ENCODE results near the gene MARK1.

Gene MARK1

GRCh38 chr1:220701974-220702373, 174.0 kb downstream of the MARK1 start (continued):
- TF ChIP-seq ZNF24 (tag by site-specific recombination; IDR thresholded peaks at IDR 0.05) = no peak
- TF ChIP-seq PRDM4 (tag by site-specific recombination; IDR thresholded peaks at IDR 0.05) = no peak

DNA sequence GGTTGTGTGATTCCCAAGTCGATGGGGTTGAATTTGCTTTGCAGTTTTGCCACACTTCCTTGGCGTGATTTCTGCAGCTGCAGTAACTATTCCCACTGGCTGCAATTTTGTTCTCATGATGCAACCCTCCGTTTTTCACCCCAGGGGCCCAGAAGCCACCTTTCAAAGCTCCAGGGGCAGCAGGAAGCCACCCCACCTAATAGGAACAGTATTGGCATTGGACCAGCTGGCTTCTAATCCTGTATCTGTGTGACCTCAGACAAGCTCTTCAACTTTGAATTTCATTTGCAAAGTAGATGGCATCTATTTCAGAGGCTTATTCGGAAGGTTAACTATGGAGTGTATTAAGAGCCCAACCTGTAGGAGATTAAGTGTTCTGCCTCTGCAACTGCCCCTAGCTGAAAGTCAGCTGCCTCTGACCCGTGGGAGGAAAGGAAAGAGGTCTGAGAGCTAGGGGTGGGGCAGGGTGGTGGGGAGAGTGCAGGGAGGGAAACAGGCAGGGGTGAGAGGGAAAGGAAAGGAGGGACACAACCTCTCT, 174.9 kb downstream of the MARK1 start:
- H3K27ac ChIP-seq (ENCODE audit: extremely low read depth, low read depth, low read length) = no peak overlapping the region
- H3K4me3 ChIP-seq (ENCODE audit: low read depth, low read length) = no peak overlapping the region
- TF ChIP-seq ZFHX2 (tag by site-specific recombination; conservative IDR thresholded peaks at IDR 0.05) = 0 out of 2 replicates have a peak, but pooled peaks have one; percentile 10
- TF ChIP-seq ZNF366 (tag by site-specific recombination; conservative IDR thresholded peaks at IDR 0.05) = no peak
- ChIA-PET POLR2A (no interaction called here), CTCF (interaction anchor here (0.6 to 1.8 kb wide), 4 partner anchors 15 to 74 kb away, joined by 3 to 7 read pairs (median 6); no protein-coding TSS in a partner anchor)
- H3K36me3 ChIP-seq (ENCODE audit: control insufficient read depth in 2 of 2, insufficient read depth in 1 of 2, low read length in 2 of 2) = peaks cover 0 to 4% of the 10 kb centered on the region in 2 experiments; a peak in 1 of 3 replicates
- H3K9me3 ChIP-seq (ENCODE audit: control insufficient read depth, insufficient read depth, low read depth, low read length) = no peaks in the 10 kb centered on the region
- H3K4me1 ChIP-seq (ENCODE audit: control insufficient read depth, insufficient read depth, low read length) = no peaks in the 10 kb centered on the region

DNA sequence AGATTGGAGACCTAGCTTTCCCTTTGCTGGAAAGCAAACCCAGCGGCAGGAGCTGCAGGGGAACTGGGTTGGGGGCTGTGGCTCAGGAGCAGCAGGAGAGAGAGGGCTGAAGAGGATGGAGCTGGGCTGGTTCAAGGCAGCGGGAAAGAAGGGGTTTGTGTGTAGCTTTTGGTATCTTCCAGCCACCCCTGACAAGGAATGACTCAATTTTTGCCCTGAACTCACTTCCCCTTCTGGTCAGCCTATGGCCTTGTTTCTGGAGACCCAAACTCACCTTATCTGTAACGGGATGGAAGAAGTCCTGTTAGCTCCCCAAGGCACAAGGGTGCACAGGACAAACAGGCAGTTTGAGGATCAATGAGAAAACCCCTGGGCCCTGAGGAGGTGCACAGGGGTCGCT, 175.4 kb downstream of the MARK1 start:
- H3K27ac ChIP-seq (ENCODE audit: extremely low read depth, low read depth, low read length) = no peak overlapping the region
- no peaks in the 10 kb centered on the region for H3K9me3 ChIP-seq (ENCODE audit: control insufficient read depth, insufficient read depth, low read depth, low read length)
- ChIA-PET CTCF (interaction anchor here (0.6 to 1.8 kb wide), 2 partner anchors 30 to 962 kb away, joined by 3 to 7 read pairs; no protein-coding TSS in a partner anchor), POLR2A (no interaction called here)
- TF ChIP-seq ZNF335 (tag by site-specific recombination; conservative IDR thresholded peaks at IDR 0.05) = no peak
- TF ChIP-seq ZNF2 (tag by site-specific recombination; IDR thresholded peaks at IDR 0.05) = no peak
- no peak for TF ChIP-seq PRDM6 (tag by site-specific recombination; IDR thresholded peaks at IDR 0.05)
- TF ChIP-seq, protein P1, sequence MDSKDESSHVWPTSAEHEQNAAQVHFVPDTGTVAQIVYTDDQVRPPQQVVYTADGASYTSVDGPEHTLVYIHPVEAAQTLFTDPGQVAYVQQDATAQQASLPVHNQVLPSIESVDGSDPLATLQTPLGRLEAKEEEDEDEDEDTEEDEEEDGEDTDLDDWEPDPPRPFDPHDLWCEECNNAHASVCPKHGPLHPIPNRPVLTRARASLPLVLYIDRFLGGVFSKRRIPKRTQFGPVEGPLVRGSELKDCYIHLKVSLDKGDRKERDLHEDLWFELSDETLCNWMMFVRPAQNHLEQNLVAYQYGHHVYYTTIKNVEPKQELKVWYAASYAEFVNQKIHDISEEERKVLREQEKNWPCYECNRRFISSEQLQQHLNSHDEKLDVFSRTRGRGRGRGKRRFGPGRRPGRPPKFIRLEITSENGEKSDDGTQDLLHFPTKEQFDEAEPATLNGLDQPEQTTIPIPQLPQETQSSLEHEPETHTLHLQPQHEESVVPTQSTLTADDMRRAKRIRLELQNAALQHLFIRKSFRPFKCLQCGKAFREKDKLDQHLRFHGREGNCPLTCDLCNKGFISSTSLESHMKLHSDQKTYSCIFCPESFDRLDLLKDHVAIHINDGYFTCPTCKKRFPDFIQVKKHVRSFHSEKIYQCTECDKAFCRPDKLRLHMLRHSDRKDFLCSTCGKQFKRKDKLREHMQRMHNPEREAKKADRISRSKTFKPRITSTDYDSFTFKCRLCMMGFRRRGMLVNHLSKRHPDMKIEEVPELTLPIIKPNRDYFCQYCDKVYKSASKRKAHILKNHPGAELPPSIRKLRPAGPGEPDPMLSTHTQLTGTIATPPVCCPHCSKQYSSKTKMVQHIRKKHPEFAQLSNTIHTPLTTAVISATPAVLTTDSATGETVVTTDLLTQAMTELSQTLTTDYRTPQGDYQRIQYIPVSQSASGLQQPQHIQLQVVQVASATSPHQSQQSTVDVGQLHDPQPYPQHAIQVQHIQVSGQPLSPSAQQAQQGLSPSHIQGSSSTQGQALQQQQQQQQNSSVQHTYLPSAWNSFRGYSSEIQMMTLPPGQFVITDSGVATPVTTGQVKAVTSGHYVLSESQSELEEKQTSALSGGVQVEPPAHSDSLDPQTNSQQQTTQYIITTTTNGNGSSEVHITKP (tag by site-specific recombination; IDR thresholded peaks at IDR 0.05) = peak; percentile 43; the same call in 1 of the 2 replicates
- no peak for TF ChIP-seq ZNF623 (tag by site-specific recombination; IDR thresholded peaks at IDR 0.05)
- H3K4me3 ChIP-seq (ENCODE audit: low read depth, low read length) = no peak overlapping the region
- H3K36me3 ChIP-seq (ENCODE audit: control insufficient read depth in 2 of 2, insufficient read depth in 1 of 2, low read length in 2 of 2) = no peaks in the 10 kb centered on the region
- H3K4me1 ChIP-seq (ENCODE audit: control insufficient read depth, insufficient read depth, low read length) = no peaks in the 10 kb centered on the region

GRCh38 chr1:220705782-220706181, 177.8 kb downstream of the MARK1 start:
- no peak for TF ChIP-seq ZNF768 (tag by site-specific recombination; IDR thresholded peaks at IDR 0.05)
- no peak for TF ChIP-seq ZNF626 (tag by site-specific recombination; IDR thresholded peaks at IDR 0.05)
- no peak for TF ChIP-seq BCL11B (tag by site-specific recombination; IDR thresholded peaks at IDR 0.05; ENCODE audit: low read depth)
- no peak for TF ChIP-seq GFI1B (tag by site-specific recombination; IDR thresholded peaks at IDR 0.05)
- TF ChIP-seq ZNF777 (tag by site-specific recombination; IDR thresholded peaks at IDR 0.05; ENCODE audit: borderline replicate concordance) = no peak
- TF ChIP-seq ZNF292 (tag by site-specific recombination; IDR thresholded peaks at IDR 0.05; ENCODE audit: borderline replicate concordance, low read depth) = no peak
- TF ChIP-seq KLF16 (tag by site-specific recombination; IDR thresholded peaks at IDR 0.05) = no peak
- no peak for TF ChIP-seq GLIS2 (tag by site-specific recombination; IDR thresholded peaks at IDR 0.05)
- TF ChIP-seq ZNF223 (tag by site-specific recombination; IDR thresholded peaks at IDR 0.05) = no peak
- TF ChIP-seq ZNF202 (tag by site-specific recombination; IDR thresholded peaks at IDR 0.05; ENCODE audit: borderline replicate concordance) = no peak
- Histone ChIP-seq H3K4me3 (ENCODE audit: low read depth, low read length) (no peak overlapping the region), H3K9me3 (ENCODE audit: control insufficient read depth, insufficient read depth, low read depth, low read length) (no peaks in the 10 kb centered on the region), H3K36me3 (ENCODE audit: control insufficient read depth in 2 of 2, insufficient read depth in 1 of 2, low read length in 2 of 2) (no peaks in the 10 kb centered on the region), H3K27ac (ENCODE audit: extremely low read depth, low read depth, low read length) (no peak overlapping the region), H3K4me1 (ENCODE audit: control insufficient read depth, insufficient read depth, low read length) (no peaks in the 10 kb centered on the region)
- ChIA-PET POLR2A (no interaction called here), CTCF (interaction anchor here (0.5 to 1.2 kb wide), 2 partner anchors 27 to 372 kb away, joined by 3 to 5 read pairs; no protein-coding TSS in a partner anchor)

Data from HEK293 (cell line).